LNCAP (cell line): ENCODE measurements around the gene IDH3B.

Source experiments
- TF ChIP-seq, protein P1 (sequence below): fragments of 450-650 bp; IDR thresholded peaks from 2 replicates; pipeline ENCODE4 v1.5.1; 2017; ENCODE audit warnings: mild to moderate bottlenecking

The IDH3B gene

DNA sequence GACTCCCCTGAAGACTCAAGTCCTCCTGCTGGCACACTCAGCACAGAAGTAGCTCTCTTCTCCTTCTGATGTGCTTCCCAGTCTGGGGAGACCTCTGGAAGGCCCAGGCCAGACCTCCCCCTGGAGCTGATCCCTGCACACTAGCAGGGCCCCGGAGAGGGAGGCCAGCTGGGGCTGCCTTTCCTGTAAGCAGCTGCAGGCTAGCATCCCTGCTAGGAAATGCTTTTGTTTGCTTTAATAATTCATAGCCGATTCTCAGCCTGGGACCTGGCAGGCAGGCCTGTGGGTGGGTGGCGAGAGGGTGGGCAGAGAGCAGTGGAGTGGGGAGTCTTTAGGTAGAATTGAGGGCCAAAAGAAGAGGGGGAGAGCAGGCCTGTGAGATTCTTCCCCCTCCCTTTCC is 33.8 kb upstream of the IDH3B start:
- TF ChIP-seq, protein P1, sequence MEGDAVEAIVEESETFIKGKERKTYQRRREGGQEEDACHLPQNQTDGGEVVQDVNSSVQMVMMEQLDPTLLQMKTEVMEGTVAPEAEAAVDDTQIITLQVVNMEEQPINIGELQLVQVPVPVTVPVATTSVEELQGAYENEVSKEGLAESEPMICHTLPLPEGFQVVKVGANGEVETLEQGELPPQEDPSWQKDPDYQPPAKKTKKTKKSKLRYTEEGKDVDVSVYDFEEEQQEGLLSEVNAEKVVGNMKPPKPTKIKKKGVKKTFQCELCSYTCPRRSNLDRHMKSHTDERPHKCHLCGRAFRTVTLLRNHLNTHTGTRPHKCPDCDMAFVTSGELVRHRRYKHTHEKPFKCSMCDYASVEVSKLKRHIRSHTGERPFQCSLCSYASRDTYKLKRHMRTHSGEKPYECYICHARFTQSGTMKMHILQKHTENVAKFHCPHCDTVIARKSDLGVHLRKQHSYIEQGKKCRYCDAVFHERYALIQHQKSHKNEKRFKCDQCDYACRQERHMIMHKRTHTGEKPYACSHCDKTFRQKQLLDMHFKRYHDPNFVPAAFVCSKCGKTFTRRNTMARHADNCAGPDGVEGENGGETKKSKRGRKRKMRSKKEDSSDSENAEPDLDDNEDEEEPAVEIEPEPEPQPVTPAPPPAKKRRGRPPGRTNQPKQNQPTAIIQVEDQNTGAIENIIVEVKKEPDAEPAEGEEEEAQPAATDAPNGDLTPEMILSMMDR: no peak

- TF ChIP-seq, protein P1: no peak
Observed at GRCh38 chr20:2696646-2697045, 32.6 kb upstream of the IDH3B start.

GRCh38 chr20:2695206-2695983 is 31.4 kb upstream of the IDH3B start:
- TF ChIP-seq, protein P1: no peak

DNA sequence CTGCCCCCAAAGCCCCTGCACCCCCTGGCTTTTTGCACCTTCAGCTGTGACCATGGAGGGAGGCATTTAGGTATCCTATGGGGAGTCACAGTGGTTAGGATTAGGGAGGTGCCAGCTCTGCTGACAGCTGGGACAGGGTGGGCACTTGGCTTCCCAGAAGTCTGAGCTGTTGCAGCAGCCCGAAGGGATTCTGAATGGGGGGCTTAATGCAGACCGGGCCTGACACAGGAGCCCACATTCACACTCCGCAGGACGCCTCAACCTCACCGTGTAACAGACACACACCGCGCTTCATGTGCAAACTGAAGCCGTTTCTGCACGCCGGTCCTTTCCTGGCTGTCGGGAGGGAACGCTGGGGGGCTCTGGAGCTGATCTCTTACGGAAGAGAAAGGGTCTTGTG is 30.5 kb upstream of the IDH3B start:
- TF ChIP-seq, protein P1: no peak

DNA sequence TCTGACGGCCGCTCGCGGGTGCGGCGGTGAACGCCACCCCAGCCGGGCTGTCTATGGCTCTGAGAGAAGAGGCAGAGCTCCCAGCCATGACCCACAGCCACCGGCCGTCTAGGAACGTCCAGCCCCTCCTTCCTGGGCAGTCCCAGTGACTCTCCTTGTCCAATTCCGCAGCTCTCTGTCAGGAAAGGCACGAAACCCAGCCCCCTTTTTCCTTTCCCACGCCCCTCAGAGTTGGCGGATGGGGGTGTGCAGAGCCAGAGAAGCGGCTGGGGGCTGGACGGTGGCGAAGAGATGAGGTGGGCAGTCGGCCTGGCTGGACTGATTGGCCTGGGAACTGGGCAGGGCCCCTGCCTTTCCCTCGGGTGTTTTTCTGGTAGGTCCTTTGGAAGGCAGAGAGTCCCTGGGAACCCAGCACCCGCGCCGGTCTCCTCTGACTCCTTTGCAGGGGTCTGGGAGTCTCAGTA is 30.0 kb upstream of the IDH3B start:
- TF ChIP-seq, protein P1: no peak

DNA sequence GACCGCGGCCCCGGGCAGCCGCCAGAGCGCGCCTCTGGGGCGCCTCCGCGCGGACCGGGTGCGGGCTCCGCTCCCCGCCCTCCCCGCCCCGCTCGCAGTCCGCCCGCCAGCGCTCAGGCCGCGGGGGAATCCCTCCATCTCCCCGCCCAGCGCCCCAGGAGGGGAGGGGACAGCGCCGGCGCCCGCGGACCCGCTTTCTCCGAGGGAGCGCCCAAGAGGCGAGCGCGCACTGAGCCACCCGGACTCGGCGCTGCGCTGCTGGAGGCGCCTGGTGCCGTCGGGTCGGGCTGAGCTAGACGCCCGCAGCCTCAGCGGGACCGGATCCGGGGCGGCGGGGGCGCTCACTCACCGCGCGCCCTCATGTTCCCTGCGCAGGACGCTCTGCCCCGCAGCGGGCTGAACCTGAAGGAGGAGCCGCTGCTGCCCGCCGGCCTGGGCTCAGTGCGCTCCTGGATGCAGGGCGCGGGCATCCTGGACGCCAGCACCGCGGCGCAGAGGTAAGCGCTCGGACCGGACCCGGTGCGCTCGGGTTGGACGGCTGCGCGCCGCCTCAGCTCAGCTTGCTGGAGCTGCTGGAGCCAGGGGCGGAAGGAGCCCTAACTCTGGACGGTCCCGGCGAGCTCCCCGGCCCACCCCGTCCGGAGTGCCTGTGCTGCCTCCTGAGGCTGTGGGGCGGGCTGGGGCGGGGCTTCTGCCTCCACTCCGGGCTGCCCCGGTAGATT is 29.4 kb upstream of the IDH3B start:
- TF ChIP-seq, protein P1: no peak

- TF ChIP-seq, protein P1: no peak
Observed at GRCh38 chr20:2692886-2693285, 28.9 kb upstream of the IDH3B start.
